HepG2 (cell line): ENCODE measurements around the gene SERINC1.

Experiments used
- CEBPB ChIP-seq: IDR thresholded peaks from 2 replicates; pipeline ENCODE4 v1.6.1; 2011; ENCODE audit warnings: low read depth, low read length, improper control_type of control experiment, borderline replicate concordance
- JUN ChIP-seq: sonication (generic); formaldehyde crosslinking; IDR thresholded peaks from 2 replicates; pipeline ENCODE4 v1.4.0; 2020; ENCODE audit warnings: mild to moderate bottlenecking, missing genetic modification reagents
- RFX5 ChIP-seq: IDR thresholded peaks from 2 replicates; pipeline ENCODE4 v1.6.1; 2011; ENCODE audit warnings: low read depth, low read length, improper control_type of control experiment
- ZFP37 ChIP-seq: sonication (generic); formaldehyde crosslinking; IDR thresholded peaks from 2 replicates; pipeline ENCODE4 v1.4.0; 2020; ENCODE audit warnings: missing genetic modification reagents, borderline replicate concordance

DNA sequence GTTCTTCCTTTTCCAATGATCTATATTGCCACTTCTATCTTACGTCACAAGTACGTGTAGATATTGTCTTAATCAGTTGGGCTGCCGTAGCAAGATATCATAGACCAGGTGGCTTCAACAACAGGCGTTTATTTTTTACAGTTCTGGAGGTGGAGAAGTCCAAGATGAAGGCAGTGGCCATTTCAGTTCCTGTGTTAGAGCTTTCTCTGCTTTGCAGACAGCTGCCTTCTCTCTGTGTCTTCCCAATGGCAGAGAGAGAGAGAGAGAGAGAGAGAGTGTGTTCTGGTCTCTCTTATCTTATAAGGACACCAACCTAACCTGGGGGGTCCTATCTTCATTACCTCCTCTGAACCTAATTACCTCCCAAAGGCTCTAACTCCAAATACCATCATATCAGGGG, 63.9 kb downstream of the SERINC1 start:
- TF ChIP-seq JUN (CRISPR knock-in tag) (no peak), ZFP37 (CRISPR knock-in tag) (no peak), RFX5 (no peak), CEBPB (no peak)
